GOT3 (cell line): ENCODE measurements around the gene TCTN1.

Source experiments
- DNase-seq: peaks from one replicate; lab custom pipeline; 2025; ENCODE audit warnings: mixed read lengths; lab: John Stamatoyannopoulos, UW

The TCTN1 gene

DNA sequence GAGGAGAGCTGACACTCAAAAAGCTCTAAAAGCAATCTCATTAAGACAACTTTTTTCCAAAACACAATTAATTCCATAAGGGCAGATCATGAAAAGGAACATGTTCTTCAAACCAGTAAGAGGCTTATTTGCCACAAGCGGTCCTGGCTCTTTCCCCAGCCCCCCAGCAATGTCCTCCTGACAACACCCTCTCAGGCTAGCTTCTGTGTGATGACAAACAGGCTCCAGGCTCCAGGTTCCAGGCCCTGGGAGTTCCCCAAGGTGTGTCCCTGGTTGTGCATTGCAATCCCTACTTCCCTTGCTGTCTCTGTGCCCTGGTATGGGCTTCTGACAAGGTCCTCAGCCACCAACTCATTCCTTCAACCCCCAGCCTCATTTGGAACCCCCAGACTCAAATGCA, 66.1 kb downstream of the TCTN1 start:
- no peak for DNase-seq

DNA sequence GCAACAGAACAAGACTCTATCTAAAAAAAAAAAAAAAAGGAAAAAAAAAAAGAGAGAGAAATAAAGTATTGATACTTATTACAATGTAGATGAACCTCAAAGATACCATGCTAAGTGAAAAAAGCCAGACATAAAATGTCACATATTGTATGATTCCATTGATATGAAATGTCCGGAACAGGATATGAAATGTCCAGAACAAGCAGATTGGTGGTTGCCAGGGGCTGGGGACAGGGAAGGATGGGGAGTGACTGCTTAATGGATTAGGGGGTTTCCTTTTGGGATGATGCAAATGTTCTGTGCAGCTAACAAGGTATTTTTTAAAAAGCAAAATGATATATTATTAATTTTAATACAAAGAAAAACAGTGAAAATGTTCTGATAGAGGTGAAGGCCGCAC, 70.0 kb downstream of the TCTN1 start:
- DNase-seq = no peak

- no peak for DNase-seq
Observed at GRCh38 chr12:110684312-110684836, 70.4 kb downstream of the TCTN1 start.

- DNase-seq = no peak
Observed at GRCh38 chr12:110686294-110686903, 72.5 kb downstream of the TCTN1 start.

GRCh38 chr12:110687396-110688169, 73.7 kb downstream of the TCTN1 start:
- DNase-seq = no peak

GRCh38 chr12:110688446-110689280, 74.7 kb downstream of the TCTN1 start, which contains the start of gene HVCN1:
Gene HVCN1, minus strand, starts transcription at chr12:110689115. Its CDS starts 5,870 bp downstream, at chr12:110683245.
- no peak for DNase-seq

- DNase-seq = no peak
Observed at GRCh38 chr12:110689281-110690126, 75.6 kb downstream of the TCTN1 start.

GRCh38 chr12:110690127-110690430, 76.2 kb downstream of the TCTN1 start:
- DNase-seq = no peak

DNA sequence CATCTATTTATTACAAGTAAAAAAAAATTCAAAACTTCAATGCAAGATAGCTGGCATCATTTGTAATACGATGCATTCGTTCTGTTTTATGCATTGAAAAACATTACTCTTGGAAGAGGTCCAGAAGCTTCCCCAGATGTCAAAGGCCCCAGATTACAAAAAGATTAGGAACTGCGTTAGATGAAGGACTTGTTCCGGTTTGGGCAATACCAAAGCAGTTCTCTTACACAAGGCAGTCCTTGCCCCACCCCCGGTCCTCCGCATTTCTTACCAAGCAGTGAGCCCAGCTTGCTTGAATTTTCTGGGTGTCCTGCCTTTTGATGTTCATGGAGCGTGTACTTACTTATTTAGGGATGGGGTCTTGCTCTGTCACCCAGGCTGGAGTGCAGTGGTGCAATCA, 79.8 kb downstream of the TCTN1 start:
- no peak for DNase-seq

- DNase-seq = no peak
Observed at GRCh38 chr12:110694330-110694901, 80.5 kb downstream of the TCTN1 start.

DNA sequence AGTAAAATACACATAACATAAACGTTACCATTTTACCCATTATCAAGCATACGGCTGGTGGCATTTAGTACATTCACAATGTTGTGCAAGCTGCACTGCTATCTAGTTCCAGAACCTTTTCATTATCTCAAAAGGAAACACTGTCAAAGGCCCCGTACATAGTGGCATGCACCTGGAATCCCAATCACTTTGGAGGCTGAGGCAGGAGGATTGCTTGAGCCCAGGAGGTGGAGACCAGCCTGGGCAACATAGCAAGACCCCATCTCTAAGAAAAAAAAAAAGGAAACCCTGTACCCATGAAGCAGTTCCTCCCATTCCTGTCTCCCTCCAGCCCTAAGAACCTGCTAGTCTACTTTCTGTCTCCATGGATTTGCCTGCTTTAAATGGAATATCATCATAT, 82.4 kb downstream of the TCTN1 start:
- no peak for DNase-seq

DNA sequence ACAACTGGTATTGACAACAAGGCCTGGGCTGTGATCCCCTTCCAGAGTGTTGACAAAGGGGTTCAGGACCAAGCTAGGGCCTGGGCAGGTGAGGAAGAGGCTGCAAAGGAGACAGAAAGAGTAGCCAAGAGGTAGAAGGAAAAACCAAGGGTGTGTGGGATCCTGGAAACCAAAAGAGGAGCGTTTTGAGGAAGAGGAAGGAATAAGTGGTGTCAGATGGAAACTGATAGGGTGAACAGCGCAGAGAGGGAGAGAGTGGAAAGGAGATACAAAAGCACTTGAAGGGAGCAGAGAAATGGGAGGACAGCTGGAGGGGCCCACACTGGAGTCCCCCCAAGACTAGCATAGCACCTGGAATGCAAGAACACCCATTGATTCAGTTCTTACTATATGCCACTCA, 83.3 kb downstream of the TCTN1 start:
- no peak for DNase-seq

DNA sequence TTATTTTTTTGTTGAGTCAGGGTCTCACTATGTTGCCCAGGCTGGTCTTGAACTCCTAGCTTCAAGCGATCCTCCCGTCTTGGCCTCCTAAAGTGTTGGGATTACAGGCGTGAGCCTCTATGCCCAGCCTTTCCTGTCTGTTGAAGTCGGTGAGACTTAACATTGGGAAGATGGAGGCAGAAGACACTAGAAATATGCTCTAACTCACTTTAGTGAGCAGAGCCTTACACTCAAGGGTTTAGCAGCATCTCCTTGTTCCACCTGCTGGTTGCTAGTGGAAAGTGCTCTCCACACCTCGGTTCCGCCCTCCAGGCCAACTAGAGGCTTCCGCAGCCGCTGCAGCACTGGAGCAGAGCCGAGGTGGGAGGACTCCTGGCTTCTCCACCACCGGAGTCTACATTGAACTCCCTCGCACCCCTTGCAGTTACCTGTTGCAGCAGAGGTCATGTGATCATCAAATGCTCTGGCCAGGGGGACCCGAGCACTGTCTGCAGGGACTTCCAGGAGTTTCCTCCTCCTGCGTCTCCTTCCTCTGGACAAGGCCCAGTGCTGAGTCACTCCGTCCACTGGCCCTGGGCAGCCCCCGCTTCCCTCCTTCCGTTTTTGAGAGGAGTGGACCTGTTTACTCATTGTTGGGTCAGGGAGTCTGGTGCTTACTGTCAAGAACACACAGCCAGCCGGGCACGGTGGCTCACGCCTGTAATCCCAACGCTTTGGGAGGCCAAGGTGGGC, 84.4 kb downstream of the TCTN1 start:
- DNase-seq = no peak
